ENCODE data around the gene CEP112.

- no peak for TF ChIP-seq CTCF (IDR thresholded peaks at IDR 0.05)
- TF ChIP-seq POLR2AphosphoS5 (IDR thresholded peaks at IDR 0.05), result no peak
- no peak for TF ChIP-seq POLR2A (IDR thresholded peaks at IDR 0.05)
Measured at GRCh38 chr17:65918500-65918899, 273.4 kb downstream of the CEP112 start.
